Sigmoid colon (tissue), 7 donors: ENCODE data around the gene USF1. TPM values are rescaled to one million over a fixed set of nuclear protein-coding genes. Genes with fewer than 3 reads are reported as not detected.
A peak's percentile ranks its signal among the peaks of the same experiment; 100 is the strongest.

Experiments used
- DNase-seq: peaks from one replicate; pipeline ENCODE4 v3.0.0-alpha.2; 2019
- H3K27ac ChIP-seq, 4 donors: fragments of 200-600 bp; sonication (generic); one replicate each; pipeline ENCODE4 v1.5.1; 2016 to 2019; ENCODE audit warnings: mild to moderate bottlenecking in 1 of 4
- H3K27me3 ChIP-seq, 3 donors: fragments of 200-600 bp; sonication (generic); one replicate each; pipeline ENCODE4 v1.5.1; 2019; ENCODE audit warnings: mild to moderate bottlenecking in 1 of 3
- H3K36me3 ChIP-seq, 4 donors: fragments of 200-600 bp; sonication (generic); one replicate each; pipeline ENCODE4 v1.5.1; 2016 to 2019
- H3K4me1 ChIP-seq, 4 donors: fragments of 200-600 bp; sonication (generic); one replicate each; pipeline ENCODE4 v1.5.1; 2017 to 2019
- H3K4me3 ChIP-seq, 4 donors: fragments of 200-600 bp; sonication (generic); one replicate each; pipeline ENCODE4 v1.5.1; 2017 to 2019; ENCODE audit warnings: mild to moderate bottlenecking in 2 of 4, moderate library complexity in 1 of 4
- H3K9me3 ChIP-seq, 4 donors: fragments of 200-600 bp in 3 of 4; sonication (generic) in 3 of 4; one replicate each; pipeline versions ENCODE4 v1.5.1 to v1.6.1; 2013 to 2019
- CTCF ChIP-seq, 4 experiments: fragments of 450-650 bp in 3 of 4; fragments of 200-600 bp in 1 of 4; IDR thresholded peaks; one replicate each; pipeline ENCODE4 v1.5.1; 2016 to 2019; ENCODE audit warnings: antibody characterized with exemption in 4 of 4, mild to moderate bottlenecking in 3 of 4, moderate library complexity in 2 of 4
- EP300 ChIP-seq, 4 donors: sonication (generic); formaldehyde crosslinking; IDR thresholded peaks; one replicate each; pipeline ENCODE4 v1.6.1; 2017; ENCODE audit warnings: antibody characterized with exemption in 4 of 4
- POLR2A ChIP-seq, 2 donors: fragments of 450-650 bp; IDR thresholded peaks; one replicate each; pipeline ENCODE4 v1.6.1; 2016; ENCODE audit warnings: antibody characterized with exemption in 2 of 2, mild to moderate bottlenecking in 2 of 2, moderate library complexity in 2 of 2
- POLR2AphosphoS5 ChIP-seq, 4 donors: sonication (generic); formaldehyde crosslinking; IDR thresholded peaks; one replicate each; pipeline ENCODE4 v1.6.1; 2017; ENCODE audit warnings: antibody characterized with exemption in 4 of 4
- WGBS, 2 donors: extraction: QIAGEN DNeasy Blood & Tissue Kit; methylation state at CpG; one replicate each; pipeline ENCODE4 v1.1.7; 2013; 5-methylcytosine and 5-hydroxymethylcytosine counted together
- intact Hi-C: fragments of 100-400 bp; cut with DNase I; formaldehyde crosslinking; loops from one replicate; pipeline ENCODE4 v1.15.1; 2023
- polyA plus RNA-seq, 3 donors: library from polyadenylated mRNA; stranded (reverse); fragments of 200-250 nt; gene quantifications; one replicate each; pipeline ENCODE4 v1.2.3, GENCODE V29; 2013
- total RNA-seq, 4 donors: library from RNA; depleted of rRNA; stranded (reverse); fragments of >200 nt; gene quantifications; one replicate each; pipeline ENCODE4 v1.1.0, GENCODE V29; 2016
- donor health status: healthy with polysubstance abuse.
- donor health status: Bipolar disorder and iron deficiency.
- donor health status: healthy.

The USF1 gene
- total and polyA plus RNA-seq, 7 donors, result 25.8 to 84.6 (median 62.4) TPM

GRCh38 chr1:161051219-161051618, 5.4 kb upstream of the USF1 start:
- intact Hi-C loops, result no loop called here
- Histone ChIP-seq H3K4me3 (no peak overlapping the region), H3K4me1 (peaks cover 0 to 4% (median 3%) of the 10 kb centered on the region in 4 donors), H3K27ac (no peak overlapping the region), H3K27me3 (peaks cover 0 to 13% (median 5%) of the 10 kb centered on the region in 3 donors), H3K9me3 (no peaks in the 10 kb centered on the region), H3K36me3 (no peaks in the 10 kb centered on the region)
- no peak for TF ChIP-seq POLR2AphosphoS5 (IDR thresholded peaks at IDR 0.05)
- no peak for TF ChIP-seq EP300 (IDR thresholded peaks at IDR 0.05)
- no peak for TF ChIP-seq POLR2A (IDR thresholded peaks at IDR 0.05)
- TF ChIP-seq CTCF (IDR thresholded peaks at IDR 0.05), result no peak
- DNase-seq, result no peak
- 94% methylated on average over 10 of the region's 10 CpGs for WGBS, 2 donors

GRCh38 chr1:161048949-161049722, 3.4 kb upstream of the USF1 start:
- 93 to 98% methylated on average over 5 of the region's 5 CpGs for WGBS, 2 donors
- no peak for DNase-seq
- peaks cover 0 to 11% (median 10%) of the 10 kb centered on the region in 4 donors for H3K4me1 ChIP-seq
- H3K27ac ChIP-seq, result no peak overlapping the region
- H3K27me3 ChIP-seq, result peaks cover 0 to under 1% (median 0%) of the 10 kb centered on the region in 3 donors
- no peaks in the 10 kb centered on the region for H3K9me3 ChIP-seq
- TF ChIP-seq CTCF (IDR thresholded peaks at IDR 0.05) (no peak), EP300 (IDR thresholded peaks at IDR 0.05) (no peak)
- H3K36me3 ChIP-seq, result no peaks in the 10 kb centered on the region
- no peak overlapping the region for H3K4me3 ChIP-seq
- intact Hi-C loops, result loop anchor here (5.0 to 10.0 kb wide), 2 partner anchors 68 to 346 kb away; partner anchors contain the start of genes NIT1 and PFDN2

- 96% methylated on average over 18 of the region's 18 CpGs for WGBS, 2 donors
- DNase-seq, result no peak
- H3K4me3 ChIP-seq, result no peak overlapping the region
- peak overlapping the region in 1 of 4 donors; percentile 23 for H3K27ac ChIP-seq
- no peaks in the 10 kb centered on the region for H3K27me3 ChIP-seq
- H3K36me3 ChIP-seq, result peaks cover 0 to 4% (median 2%) of the 10 kb centered on the region in 4 donors
- intact Hi-C loops, result loop anchor here (2.0 to 10.0 kb wide), 3 partner anchors 51 to 347 kb away; partner anchors contain the start of genes KLHDC9, NIT1 and PFDN2
- peaks cover 0 to 20% (median 15%) of the 10 kb centered on the region in 4 donors for H3K4me1 ChIP-seq
- no peaks in the 10 kb centered on the region for H3K9me3 ChIP-seq
- no peak for TF ChIP-seq EP300 (IDR thresholded peaks at IDR 0.05)
- no peak for TF ChIP-seq POLR2AphosphoS5 (IDR thresholded peaks at IDR 0.05)
- no peak for TF ChIP-seq POLR2A (IDR thresholded peaks at IDR 0.05)
- no peak for TF ChIP-seq CTCF (IDR thresholded peaks at IDR 0.05)
Measured at GRCh38 chr1:161047436-161048420, 2.0 kb upstream of the USF1 start.

GRCh38 chr1:161046605-161047228, 940 bp upstream of the USF1 start:
- Histone ChIP-seq H3K4me3 (peak overlapping the region; percentile 74 to 88 (median 81)), H3K9me3 (no peaks in the 10 kb centered on the region), H3K36me3 (peaks cover 9 to 14% (median 12%) of the 10 kb centered on the region in 4 donors), H3K4me1 (peaks cover 0 to 20% (median 15%) of the 10 kb centered on the region in 4 donors), H3K27me3 (no peaks in the 10 kb centered on the region), H3K27ac (peak overlapping the region; percentile 90 to 96 (median 94))
- WGBS, 2 donors, result 38 to 52% methylated on average over 2 of the region's 2 CpGs
- DNase-seq, result no peak
- intact Hi-C loops, result loop anchor here (2.0 to 10.0 kb wide), 3 partner anchors 52 to 348 kb away; partner anchors contain the start of genes KLHDC9, NIT1 and PFDN2
- TF ChIP-seq CTCF (IDR thresholded peaks at IDR 0.05), result no peak
- TF ChIP-seq POLR2A (IDR thresholded peaks at IDR 0.05), result no peak
- no peak for TF ChIP-seq EP300 (IDR thresholded peaks at IDR 0.05)
- no peak for TF ChIP-seq POLR2AphosphoS5 (IDR thresholded peaks at IDR 0.05)
